GM18502 (cell line): ENCODE data around the gene SLC12A3.

ENCODE experiments used
- ATAC-seq: cut with Tn5 transposase; IDR thresholded peaks from one replicate; pipeline ENCODE4 v1.9.1; 2021; ENCODE audit warnings: mild to moderate bottlenecking; ENCODE audit not compliant: unreplicated experiment, poor library complexity

The SLC12A3 gene

GRCh38 chr16:56885446-56886162 is 20.6 kb downstream of the SLC12A3 start:
- ATAC-seq, result no peak

GRCh38 chr16:56886296-56886695 is 21.3 kb downstream of the SLC12A3 start:
- ATAC-seq, result no peak

GRCh38 chr16:56886826-56887225 is 21.8 kb downstream of the SLC12A3 start:
- no peak for ATAC-seq

DNA sequence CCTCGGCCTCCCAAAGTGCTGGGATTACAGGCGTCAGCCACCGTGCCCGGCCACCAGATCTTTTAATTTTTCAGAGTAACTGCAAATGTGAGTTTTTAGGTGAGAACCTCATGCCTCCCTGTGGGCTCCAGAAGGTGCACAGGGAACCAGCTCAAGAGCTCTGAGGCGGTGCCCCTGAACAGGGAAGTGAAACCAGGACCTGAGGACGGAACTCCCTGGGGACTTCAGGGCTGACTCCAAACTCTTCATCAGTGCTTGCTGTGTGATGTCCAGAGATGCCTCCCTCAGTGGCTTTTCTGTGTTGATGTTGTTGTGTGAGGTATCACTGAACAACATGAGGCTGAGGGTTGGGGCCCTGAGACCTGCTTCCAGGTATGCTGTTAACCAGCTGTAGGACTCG is 23.8 kb downstream of the SLC12A3 start:
- peak; percentile 96 for ATAC-seq

- peak; percentile 35 for ATAC-seq
Measured at GRCh38 chr16:56889206-56889605, 24.2 kb downstream of the SLC12A3 start.

- no peak for ATAC-seq
Measured at GRCh38 chr16:56891685-56892084, 26.7 kb downstream of the SLC12A3 start.

DNA sequence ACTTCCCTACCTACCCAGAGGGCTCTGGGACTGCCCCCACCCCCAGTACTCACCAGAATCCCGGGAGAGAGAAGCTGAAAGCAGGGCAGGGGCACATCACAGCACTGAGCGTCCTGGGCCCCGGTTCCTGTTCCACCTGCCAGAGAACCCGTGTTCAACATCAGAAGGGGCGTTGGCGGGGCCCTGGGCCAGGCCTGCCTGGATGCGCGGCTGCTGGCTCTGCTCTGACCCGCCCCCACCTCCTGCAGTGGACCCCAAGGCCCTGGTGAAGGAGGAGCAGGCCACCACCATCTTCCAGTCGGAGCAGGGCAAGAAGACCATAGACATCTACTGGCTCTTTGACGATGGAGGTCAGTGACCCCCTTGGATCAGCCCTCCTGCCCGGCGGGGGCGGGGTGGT is 27.7 kb downstream of the SLC12A3 start:
- ATAC-seq, result no peak

GRCh38 chr16:56894331-56894917 is 29.4 kb downstream of the SLC12A3 start:
- no peak for ATAC-seq

DNA sequence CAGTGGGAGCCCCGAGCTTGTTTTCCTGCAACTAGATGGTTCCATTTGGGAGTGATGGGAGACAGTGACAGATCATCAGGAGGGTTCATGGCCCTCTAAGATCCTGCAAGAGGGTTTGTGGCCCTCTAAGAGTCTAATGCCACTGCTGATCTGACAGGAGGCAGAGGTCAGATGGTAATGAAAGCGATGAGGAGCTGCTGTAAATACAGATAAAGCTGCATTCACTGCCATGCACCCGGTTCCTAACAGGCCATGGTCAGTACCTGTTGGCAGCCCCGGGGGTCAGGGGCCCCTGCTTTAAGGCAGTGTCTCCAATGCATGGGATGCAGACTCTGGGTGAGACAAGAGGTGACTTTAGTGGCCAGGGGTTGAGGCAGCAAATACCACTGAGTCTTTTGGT is 30.8 kb downstream of the SLC12A3 start:
- ATAC-seq, result no peak

- no peak for ATAC-seq
Measured at GRCh38 chr16:56896244-56896643, 31.2 kb downstream of the SLC12A3 start.

GRCh38 chr16:56897026-56897799 is 32.2 kb downstream of the SLC12A3 start:
- ATAC-seq, result no peak

DNA sequence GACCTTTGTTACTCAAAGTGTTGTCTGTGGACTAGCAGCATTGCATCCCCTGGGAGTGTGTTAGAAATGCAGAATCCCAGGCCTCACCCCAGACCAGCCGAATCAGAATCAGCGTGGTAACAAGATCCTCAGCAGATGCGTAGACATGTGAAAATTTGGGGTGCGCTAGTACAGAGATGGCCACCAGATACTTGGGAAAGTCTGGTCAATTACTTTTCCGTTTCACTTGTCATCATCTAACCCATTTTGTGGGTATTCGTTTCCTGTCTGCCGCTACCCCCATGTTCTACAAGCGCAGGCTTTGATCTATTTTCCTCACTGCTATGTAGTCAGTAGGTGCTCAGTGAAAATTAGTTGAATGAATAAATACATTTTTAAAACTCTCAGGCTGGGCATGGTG is 33.8 kb downstream of the SLC12A3 start:
- ATAC-seq, result peak; percentile 75

GRCh38 chr16:56903866-56904265 is 38.9 kb downstream of the SLC12A3 start:
- no peak for ATAC-seq

- no peak for ATAC-seq
Measured at GRCh38 chr16:56907401-56907800, 42.4 kb downstream of the SLC12A3 start.

- ATAC-seq, result no peak
Measured at GRCh38 chr16:56909527-56909979, 44.5 kb downstream of the SLC12A3 start.

- ATAC-seq, result no peak
Measured at GRCh38 chr16:56910112-56910511, 45.1 kb downstream of the SLC12A3 start.

GRCh38 chr16:56910654-56911539 is 45.9 kb downstream of the SLC12A3 start:
- no peak for ATAC-seq

GRCh38 chr16:56911771-56912571 is 47.0 kb downstream of the SLC12A3 start:
- ATAC-seq, result peak; percentile 63
